Endothelial cell of umbilical vein (primary cell): ENCODE data around the gene NEAT1. TPM values are rescaled to one million over a fixed set of nuclear protein-coding genes. Genes with fewer than 3 reads are reported as not detected.

Experiments
- BruUV-seq: library from RNA; stranded (reverse); fragments of 400-500 nt; replicated peaks from 2 replicates; lab custom pipeline; 2021; lab: Mats Ljungman, UMichigan
- CTCF ChIA-PET: fragments of 300-600, 350-600 bp; sonication (Branson Sonifier 250); formaldehyde crosslinking; loops from one replicate; lab custom pipeline; 2021; ENCODE audit warnings: antibody characterized with exemption, inconsistent platforms; lab: Charles Lee
- POLR2A ChIA-PET: fragments of 300-600, 350-600 bp; sonication (Branson Sonifier 250); formaldehyde crosslinking; loops from one replicate; lab custom pipeline; 2021; ENCODE audit warnings: antibody characterized with exemption, inconsistent platforms; lab: Charles Lee
- DNase-seq: peaks from one replicate; pipeline ENCODE4 v3.0.0-alpha.2; 2011; ENCODE audit warnings: low read depth, low spot score
- FAIRE-seq: peaks from 2 replicates; lab custom pipeline; 2011; peaks lifted over from hg19 to GRCh38; lab: Jason Lieb, UNC
- H2AFZ ChIP-seq: 2 replicates; pipeline ENCODE4 v1.6.0; 2012; ENCODE audit warnings: low read depth, low read length, control low read depth, inconsistent platforms
- H3K27ac ChIP-seq: 2 replicates; pipeline ENCODE4 v1.5.1; 2011; ENCODE audit warnings: low read depth, mild to moderate bottlenecking, control low read depth, low read length, moderate library complexity; ENCODE audit not compliant: insufficient read depth
- H3K27me3 ChIP-seq, 2 experiments: 2 replicates each; pipeline versions ENCODE4 v1.6.0 to v1.6.1; 2011; ENCODE audit warnings: low read length in 2 of 2, mixed read lengths in 1 of 2; ENCODE audit not compliant: control insufficient read depth in 2 of 2, insufficient read depth in 2 of 2
- H3K36me3 ChIP-seq, 2 experiments: 2 replicates in 1 of 2; 3 replicates in 1 of 2; pipeline ENCODE4 v1.5.1; 2011; ENCODE audit warnings: low read length in 2 of 2, mild to moderate bottlenecking in 1 of 2, moderate library complexity in 1 of 2; ENCODE audit not compliant: control insufficient read depth in 2 of 2, insufficient read depth in 2 of 2; ENCODE audit errors: extremely low read depth in 1 of 2
- H3K4me1 ChIP-seq: 3 replicates; pipeline ENCODE4 v1.5.1; 2011; ENCODE audit warnings: mild to moderate bottlenecking, low read length; ENCODE audit not compliant: control insufficient read depth, insufficient read depth; ENCODE audit errors: extremely low read depth
- H3K4me2 ChIP-seq: 2 replicates; pipeline ENCODE4 v1.6.1; 2011; ENCODE audit warnings: low read length, control low read depth, mixed read lengths; ENCODE audit not compliant: insufficient read depth
- H3K4me3 ChIP-seq, 3 experiments: fragments of 200-600 bp in 1 of 3; sonication (generic), shearing (Covaris generic) in 1 of 3; replicated peaks in 1 of 3; 2 replicates each; pipeline ENCODE4 v1.5.1; 2011 to 2016; ENCODE audit warnings: control low read depth in 3 of 3, low read length in 3 of 3, mild to moderate bottlenecking in 2 of 3, inconsistent platforms in 1 of 3, low read depth in 1 of 3, moderate library complexity in 1 of 3; ENCODE audit not compliant: insufficient read depth in 1 of 3
- H3K79me2 ChIP-seq: 2 replicates; pipeline ENCODE4 v1.6.0; 2012; ENCODE audit warnings: low read length, inconsistent platforms; ENCODE audit not compliant: control insufficient read depth, insufficient read depth
- H3K9ac ChIP-seq: replicated peaks from 2 replicates; pipeline ENCODE3; 2011; ENCODE audit warnings: low read length, control low read depth; ENCODE audit not compliant: insufficient read depth; ENCODE audit errors: extremely low read depth
- H3K9me1 ChIP-seq: replicated peaks from 3 replicates; pipeline ENCODE4 v1.6.0; 2011; ENCODE audit warnings: mild to moderate bottlenecking, low read length; ENCODE audit not compliant: control insufficient read depth, insufficient read depth; ENCODE audit errors: extremely low read depth
- H3K9me3 ChIP-seq: replicated peaks from 2 replicates; pipeline ENCODE4 v1.5.1; 2012; ENCODE audit warnings: low read length, inconsistent platforms; ENCODE audit not compliant: control insufficient read depth, insufficient read depth
- H4K20me1 ChIP-seq: replicated peaks from 2 replicates; pipeline ENCODE3; 2011; ENCODE audit warnings: mild to moderate bottlenecking, low read length; ENCODE audit not compliant: control insufficient read depth, insufficient read depth; ENCODE audit errors: extremely low read depth
- EZH2 ChIP-seq: IDR thresholded peaks from 2 replicates; pipeline ENCODE4 v1.6.1; 2012; ENCODE audit warnings: borderline replicate concordance, low read depth, mild to moderate bottlenecking, moderate library complexity, low read length, inconsistent platforms; ENCODE audit not compliant: severe bottlenecking
- FOS ChIP-seq: IDR thresholded peaks from 2 replicates; pipeline ENCODE4 v1.6.1; 2011; ENCODE audit warnings: mild to moderate bottlenecking, low read length, moderate library complexity, borderline replicate concordance; ENCODE audit not compliant: insufficient read depth
- GATA2 ChIP-seq: IDR thresholded peaks from 2 replicates; pipeline ENCODE4 v1.7.0; 2011; ENCODE audit warnings: low read depth, mild to moderate bottlenecking, moderate library complexity, mixed read lengths, low read length; ENCODE audit not compliant: insufficient read length, insufficient read depth
- JUN ChIP-seq: IDR thresholded peaks from 2 replicates; pipeline ENCODE4 v1.6.1; 2011; ENCODE audit warnings: borderline replicate concordance, low read depth; ENCODE audit not compliant: insufficient read length, insufficient read depth
- MYC ChIP-seq: IDR thresholded peaks from one replicate; pipeline ENCODE4 v1.6.1; 2011; ENCODE audit warnings: mild to moderate bottlenecking, low read depth, low read length
- POLR2A ChIP-seq: IDR thresholded peaks from 2 replicates; pipeline ENCODE4 v1.6.1; 2012; ENCODE audit warnings: low read depth, mild to moderate bottlenecking, control low read depth, low read length
- POLR2AphosphoS5 ChIP-seq: IDR thresholded peaks from 2 replicates; pipeline ENCODE4 v1.6.1; 2012; ENCODE audit warnings: low read depth, mild to moderate bottlenecking, control low read depth, low read length, moderate library complexity; ENCODE audit not compliant: insufficient read depth
- dilution Hi-C: fragments of 300-500 bp; cut with MboI; formaldehyde crosslinking; loops from one replicate; pipeline ENCODE4 v1.15.0; 2019; ENCODE audit warnings: low sequenced_read_pairs; ENCODE audit not compliant: extremely low pct_ligation_motif_present
- intact Hi-C: fragments of 100-400 bp; cut with micrococcal nuclease; formaldehyde crosslinking; loops from one replicate; pipeline ENCODE4 v1.10.0; 2022
- polyA plus RNA-seq, 4 experiments: library from polyadenylated mRNA; depleted of rRNA in 3 of 4; stranded (reverse) in 3 of 4; unstranded in 1 of 4; fragments of >200 nt; gene quantifications; 2 replicates each; pipeline versions ENCODE4 v1.2.1 to v1.2.3, GENCODE V29; 2011 to 2012; ENCODE audit warnings: missing spikeins in 1 of 4
- total RNA-seq: library from RNA; stranded (reverse); gene quantifications from 2 replicates; pipeline ENCODE4 v1.2.3, GENCODE V29; 2021
- TF ChIP-seq, protein P1 (sequence below), 2 donors: IDR thresholded peaks; 1 replicate in 1 of 2; 2 replicates in 1 of 2; pipeline ENCODE4 v1.5.1; 2011; ENCODE audit warnings: low read length in 2 of 2, mild to moderate bottlenecking in 2 of 2, moderate library complexity in 2 of 2, control low read depth in 1 of 2, inconsistent platforms in 1 of 2, low read depth in 1 of 2; ENCODE audit not compliant: insufficient read depth in 1 of 2; ENCODE audit errors: extremely low read depth in 1 of 2
- TF ChIP-seq, protein P2 (sequence below): IDR thresholded peaks from 2 replicates; pipeline ENCODE4 v1.6.1; 2011; ENCODE audit not compliant: insufficient read depth, insufficient read length

Gene NEAT1
- total and polyA plus RNA-seq, 2 donors (not counting 3 experiments of a cell fraction or from before 2014, with no cell fraction given): 34.4 to 957 TPM

DNA sequence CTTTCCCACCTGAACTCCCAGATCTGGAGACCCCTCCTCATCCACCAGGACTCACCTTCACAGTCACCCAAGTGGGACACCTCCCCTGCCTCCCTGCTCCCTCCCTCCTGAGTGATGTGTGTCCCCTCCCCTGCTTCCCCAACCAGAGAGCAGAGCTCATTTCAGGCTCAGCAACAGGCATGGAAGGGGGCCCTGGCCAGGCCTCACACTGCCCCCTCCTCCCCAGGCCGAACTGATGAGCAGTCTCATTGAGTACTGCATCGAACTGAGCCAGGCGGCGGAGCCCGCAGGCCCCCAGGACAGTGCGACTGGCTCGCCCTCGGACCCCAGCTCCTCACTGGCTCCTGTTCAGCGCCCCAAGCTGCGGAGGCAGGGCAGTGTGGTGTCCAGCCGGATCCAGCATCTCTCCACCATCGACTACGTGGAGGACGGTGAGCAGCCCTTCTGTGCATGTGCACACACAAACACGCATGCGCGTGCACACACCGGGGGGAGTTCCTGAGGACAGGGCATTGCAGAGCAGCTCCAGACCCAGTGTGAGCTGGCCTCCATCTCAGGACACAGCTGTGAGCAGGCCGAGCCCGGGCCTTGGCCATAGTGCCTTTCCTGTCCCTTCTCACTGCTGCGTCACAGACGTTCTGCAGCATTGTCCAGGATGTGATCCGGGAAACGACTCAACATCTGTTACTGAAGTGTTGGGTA is 17.8 kb upstream of the NEAT1 start:
- Histone ChIP-seq H3K9ac (no peak overlapping the region), H3K9me1 (no peaks in the 10 kb centered on the region), H3K4me3 (no peak overlapping the region), H3K4me1 (no peaks in the 10 kb centered on the region), H2AFZ (no peak overlapping the region), H3K36me3 (peaks cover 10 to 37% of the 10 kb centered on the region in 2 experiments), H3K4me2 (no peak overlapping the region), H4K20me1 (no peaks in the 10 kb centered on the region), H3K27me3 (no peaks in the 10 kb centered on the region), H3K27ac (no peak overlapping the region), H3K9me3 (no peaks in the 10 kb centered on the region), H3K79me2 (no peaks in the 10 kb centered on the region)
- BruUV-seq: no TSS peak
- TF ChIP-seq POLR2AphosphoS5 (no peak), FOS (no peak), GATA2 (no peak), POLR2A (no peak), JUN (no peak), EZH2 (no peak), MYC (no peak)
- TF ChIP-seq, protein P1, sequence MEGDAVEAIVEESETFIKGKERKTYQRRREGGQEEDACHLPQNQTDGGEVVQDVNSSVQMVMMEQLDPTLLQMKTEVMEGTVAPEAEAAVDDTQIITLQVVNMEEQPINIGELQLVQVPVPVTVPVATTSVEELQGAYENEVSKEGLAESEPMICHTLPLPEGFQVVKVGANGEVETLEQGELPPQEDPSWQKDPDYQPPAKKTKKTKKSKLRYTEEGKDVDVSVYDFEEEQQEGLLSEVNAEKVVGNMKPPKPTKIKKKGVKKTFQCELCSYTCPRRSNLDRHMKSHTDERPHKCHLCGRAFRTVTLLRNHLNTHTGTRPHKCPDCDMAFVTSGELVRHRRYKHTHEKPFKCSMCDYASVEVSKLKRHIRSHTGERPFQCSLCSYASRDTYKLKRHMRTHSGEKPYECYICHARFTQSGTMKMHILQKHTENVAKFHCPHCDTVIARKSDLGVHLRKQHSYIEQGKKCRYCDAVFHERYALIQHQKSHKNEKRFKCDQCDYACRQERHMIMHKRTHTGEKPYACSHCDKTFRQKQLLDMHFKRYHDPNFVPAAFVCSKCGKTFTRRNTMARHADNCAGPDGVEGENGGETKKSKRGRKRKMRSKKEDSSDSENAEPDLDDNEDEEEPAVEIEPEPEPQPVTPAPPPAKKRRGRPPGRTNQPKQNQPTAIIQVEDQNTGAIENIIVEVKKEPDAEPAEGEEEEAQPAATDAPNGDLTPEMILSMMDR (IDR thresholded peaks at IDR 0.05; ENCODE audit: extremely low read depth in 1 of 2, insufficient read depth in 1 of 2, low read depth in 1 of 2, low read length in 2 of 2): no peak
- TF ChIP-seq, protein P2, sequence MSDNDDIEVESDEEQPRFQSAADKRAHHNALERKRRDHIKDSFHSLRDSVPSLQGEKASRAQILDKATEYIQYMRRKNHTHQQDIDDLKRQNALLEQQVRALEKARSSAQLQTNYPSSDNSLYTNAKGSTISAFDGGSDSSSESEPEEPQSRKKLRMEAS: no peak
- DNase-seq (no peak), FAIRE-seq (no peak)
- intact Hi-C loops: no loop called here
- dilution Hi-C loops: no loop called here
- CTCF ChIA-PET: interaction anchor here (1.7 to 3.9 kb wide), 2 partner anchors 11 to 23 kb away, joined by 10 read pairs; no protein-coding TSS in a partner anchor
- POLR2A ChIA-PET: no interaction called here
